Urinary bladder (tissue), 4 donors: ENCODE measurements around the gene EXOSC7. TPM values are rescaled to one million over a fixed set of nuclear protein-coding genes. Genes with fewer than 3 reads are reported as not detected.
"Not testable (repeated sequence)": the region's sequence is repeated elsewhere in the genome, so short reads cannot be mapped to it uniquely, and the experiment has no call there.

Source experiments
- DNase-seq: peaks from one replicate; pipeline ENCODE4 v3.0.0-alpha.2; 2015; ENCODE audit errors: extremely low spot score
- H3K27ac ChIP-seq: one replicate; pipeline ENCODE4 v1.5.1; 2013; ENCODE audit warnings: low read depth, mild to moderate bottlenecking, moderate library complexity
- H3K36me3 ChIP-seq: one replicate; pipeline ENCODE4 v1.6.1; 2013; ENCODE audit warnings: mild to moderate bottlenecking, moderate library complexity; ENCODE audit not compliant: insufficient read depth
- H3K4me1 ChIP-seq: one replicate; pipeline ENCODE4 v1.6.1; 2013; ENCODE audit warnings: mild to moderate bottlenecking, moderate library complexity; ENCODE audit not compliant: insufficient read depth
- H3K4me3 ChIP-seq: one replicate; pipeline ENCODE4 v1.5.1; 2013; ENCODE audit warnings: low read depth, low read length
- WGBS: extraction: QIAGEN DNeasy Blood & Tissue Kit; methylation state at CpG from one replicate; pipeline ENCODE4 v1.1.7; 2013; 5-methylcytosine and 5-hydroxymethylcytosine counted together
- polyA plus RNA-seq: library from polyadenylated mRNA; stranded (reverse); fragments of 200-250 nt; gene quantifications from one replicate; pipeline ENCODE4 v1.2.3, GENCODE V29; 2013
- small RNA-seq: library from RNA; depleted of rRNA; stranded (forward); fragments of <200 nt; gene quantifications from one replicate; pipeline ENCODE3, GENCODE V24; 2014
- total RNA-seq: library from RNA; depleted of rRNA; stranded (reverse); fragments of >200 nt; gene quantifications from one replicate; pipeline ENCODE4 v1.2.3, GENCODE V29; 2014
- donor health status: healthy with polysubstance abuse.
- donor health status: healthy.

EXOSC7 gene
- total and polyA plus RNA-seq, 2 donors: 32.5 to 33.4 TPM

DNA sequence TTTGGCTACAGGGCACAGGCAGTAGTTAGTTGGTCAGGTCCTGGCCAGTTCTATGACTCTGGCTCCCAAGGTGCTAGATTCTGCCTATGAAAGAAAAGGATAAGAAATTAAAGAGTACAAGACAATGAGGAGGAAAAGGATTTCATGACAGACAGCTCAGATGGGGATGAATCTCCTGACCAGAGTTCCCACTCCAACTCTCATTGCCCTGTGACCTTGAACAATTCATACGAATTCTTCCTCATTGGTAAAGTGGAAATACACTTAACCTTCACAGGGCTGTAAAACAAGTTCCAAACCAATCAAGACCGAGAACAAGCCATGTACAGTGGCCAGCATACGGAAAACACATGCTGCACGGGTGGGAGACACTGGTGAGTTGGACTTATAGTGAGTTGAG is 73.8 kb downstream of the EXOSC7 start:
- Histone ChIP-seq H3K27ac (no peak overlapping the region), H3K4me1 (no peaks in the 10 kb centered on the region), H3K4me3 (no peak overlapping the region), H3K36me3 (no peaks in the 10 kb centered on the region)
- DNase-seq: no peak
- WGBS: 90% methylated on average over 4 of the region's 4 CpGs

DNA sequence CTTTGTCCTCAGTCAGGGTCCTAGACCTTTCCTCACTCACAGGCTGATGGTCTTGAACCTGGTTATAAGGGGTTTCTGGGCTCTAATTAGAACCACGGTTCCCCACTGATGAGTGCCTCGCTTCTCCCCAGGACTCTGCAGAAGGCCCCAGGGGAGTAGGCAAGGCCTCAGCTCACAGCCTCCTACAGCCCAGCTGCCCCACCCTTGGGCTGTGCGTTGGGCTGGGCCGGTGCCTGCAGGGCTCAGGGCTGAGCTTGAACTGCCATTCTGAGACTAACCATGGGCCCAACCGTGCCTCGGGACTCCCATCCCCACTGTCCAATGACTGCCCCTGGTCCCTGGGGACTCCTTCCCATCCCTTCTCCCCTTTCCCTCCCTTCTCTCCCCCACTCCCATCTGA is 75.6 kb downstream of the EXOSC7 start:
- no peak for DNase-seq
- no peak overlapping the region for H3K4me3 ChIP-seq
- 86% methylated on average over 6 of the region's 6 CpGs for WGBS
- H3K36me3 ChIP-seq: no peaks in the 10 kb centered on the region
- H3K4me1 ChIP-seq: no peaks in the 10 kb centered on the region
- no peak overlapping the region for H3K27ac ChIP-seq

DNA sequence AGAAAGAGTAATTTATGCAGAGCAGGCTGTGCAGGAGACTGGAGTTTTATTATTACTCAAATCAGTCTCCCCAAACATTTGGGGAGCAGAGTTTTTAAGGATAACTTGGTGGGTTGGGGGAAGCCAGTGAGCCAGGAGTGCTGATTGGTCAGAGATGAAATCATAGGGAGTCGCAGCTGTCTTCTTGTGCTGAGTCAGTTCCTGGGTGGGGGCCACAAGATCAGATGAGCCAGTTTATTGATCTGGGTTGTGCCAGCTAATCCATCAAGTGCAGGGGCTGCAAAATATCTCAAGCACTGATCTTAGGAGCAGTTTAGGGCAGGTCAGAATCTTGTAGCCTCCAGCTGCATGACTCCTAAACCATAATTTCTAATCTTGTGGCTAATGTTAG is 77.8 kb downstream of the EXOSC7 start:
- WGBS: 73% methylated on average over 1 of the region's 1 CpG
- not testable (repeated sequence) for H3K4me1 ChIP-seq, H3K27ac ChIP-seq, DNase-seq, H3K36me3 ChIP-seq, H3K4me3 ChIP-seq

DNA sequence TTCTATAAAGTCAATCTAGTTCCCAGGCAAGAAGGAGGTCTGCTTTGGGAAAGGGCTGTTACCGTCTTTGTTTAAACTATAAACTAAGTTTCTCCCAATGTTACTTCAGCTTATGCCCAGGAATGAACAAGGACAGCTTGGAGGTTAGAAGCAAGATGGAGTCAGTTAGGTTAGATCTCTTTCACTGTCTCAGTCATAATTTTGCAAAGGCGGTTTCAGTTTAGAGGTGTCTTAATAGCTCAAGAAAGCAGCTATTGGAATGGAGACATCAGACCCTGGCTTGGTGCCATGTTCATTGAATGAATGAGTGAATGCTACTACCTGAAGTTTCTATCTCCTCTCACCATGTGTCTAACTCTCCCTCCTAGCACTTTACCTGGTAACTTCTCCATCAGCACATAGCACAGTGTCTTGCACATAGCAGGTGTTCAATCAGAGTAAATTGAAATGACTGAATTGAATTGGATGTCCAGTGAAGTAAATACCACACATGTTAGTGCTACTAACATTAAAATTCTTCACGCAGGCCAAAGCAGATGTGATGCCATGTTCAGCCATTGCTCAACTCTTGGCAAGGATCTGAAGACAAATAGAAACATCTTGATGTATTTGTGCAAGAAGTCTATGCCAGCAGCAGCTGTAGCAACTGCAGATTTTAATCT is 78.3 kb downstream of the EXOSC7 start:
- no peak for DNase-seq
- H3K27ac ChIP-seq: no peak overlapping the region
- 66% methylated on average over 3 of the region's 3 CpGs for WGBS
- H3K4me3 ChIP-seq: no peak overlapping the region
- no peaks in the 10 kb centered on the region for H3K36me3 ChIP-seq
- H3K4me1 ChIP-seq: no peaks in the 10 kb centered on the region

DNA sequence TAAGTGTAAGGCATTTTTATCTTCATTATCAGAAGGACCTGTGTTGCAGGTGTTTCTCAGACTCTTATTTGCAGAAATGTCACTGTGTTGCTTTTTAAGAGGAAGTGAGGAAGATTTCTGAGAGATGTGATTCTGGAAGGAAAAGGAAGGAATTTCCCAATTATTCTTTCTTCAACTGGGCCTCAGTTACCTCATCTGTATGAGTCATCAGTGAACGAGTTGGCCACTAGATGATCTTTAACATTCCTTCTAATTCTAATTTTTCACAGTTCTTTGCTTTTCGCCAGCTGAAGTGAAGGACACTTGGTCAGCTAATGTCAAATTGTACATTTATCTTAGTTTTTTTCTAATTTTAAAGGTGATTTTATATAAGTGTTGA is 79.0 kb downstream of the EXOSC7 start:
- WGBS: 61% methylated on average over 2 of the region's 2 CpGs
- no peaks in the 10 kb centered on the region for H3K4me1 ChIP-seq

DNA sequence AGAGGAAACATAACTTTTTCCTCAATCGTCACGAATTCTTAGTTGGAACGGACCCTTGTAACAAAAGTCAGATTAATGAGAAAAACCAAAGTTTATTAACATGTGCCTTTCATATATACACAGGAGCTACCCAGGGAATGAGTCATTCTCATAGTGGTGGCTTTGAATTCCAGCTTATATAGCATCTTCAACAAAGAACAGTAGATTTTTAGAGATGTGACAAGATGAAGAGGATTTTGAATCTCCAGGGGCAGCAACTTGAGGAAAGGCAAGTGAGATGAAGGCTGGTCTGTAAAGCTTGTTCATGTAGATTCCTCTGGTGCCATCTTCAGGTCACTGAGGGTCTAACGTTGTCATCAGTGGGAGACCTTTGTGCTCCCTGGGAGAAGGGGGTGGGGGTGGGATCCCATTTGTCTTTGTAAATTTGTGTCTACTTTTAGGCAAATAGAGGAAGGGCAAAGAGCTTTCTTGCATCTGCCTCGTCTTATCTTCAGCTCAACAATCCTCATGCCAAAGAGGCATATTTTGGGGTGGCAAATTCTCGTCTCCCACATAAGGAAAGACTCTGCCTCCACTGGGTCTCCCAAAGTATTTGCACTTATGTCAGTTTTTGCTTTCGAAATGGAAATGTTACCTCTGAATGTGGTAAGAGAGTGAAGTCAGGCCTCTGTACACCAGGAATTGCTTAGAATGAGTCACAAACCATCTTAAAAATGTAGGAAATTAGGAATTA is 79.5 kb downstream of the EXOSC7 start:
- no peak overlapping the region for H3K27ac ChIP-seq
- no peaks in the 10 kb centered on the region for H3K4me1 ChIP-seq
- no peaks in the 10 kb centered on the region for H3K36me3 ChIP-seq
- no peak for DNase-seq
- H3K4me3 ChIP-seq: no peak overlapping the region
- 73% methylated on average over 7 of the region's 7 CpGs for WGBS

More for the DNA sequence above, 79.0 kb downstream of the EXOSC7 start:
- H3K27ac ChIP-seq: no peak overlapping the region
- no peak for DNase-seq
- H3K36me3 ChIP-seq: no peaks in the 10 kb centered on the region
- H3K4me3 ChIP-seq: no peak overlapping the region

DNA sequence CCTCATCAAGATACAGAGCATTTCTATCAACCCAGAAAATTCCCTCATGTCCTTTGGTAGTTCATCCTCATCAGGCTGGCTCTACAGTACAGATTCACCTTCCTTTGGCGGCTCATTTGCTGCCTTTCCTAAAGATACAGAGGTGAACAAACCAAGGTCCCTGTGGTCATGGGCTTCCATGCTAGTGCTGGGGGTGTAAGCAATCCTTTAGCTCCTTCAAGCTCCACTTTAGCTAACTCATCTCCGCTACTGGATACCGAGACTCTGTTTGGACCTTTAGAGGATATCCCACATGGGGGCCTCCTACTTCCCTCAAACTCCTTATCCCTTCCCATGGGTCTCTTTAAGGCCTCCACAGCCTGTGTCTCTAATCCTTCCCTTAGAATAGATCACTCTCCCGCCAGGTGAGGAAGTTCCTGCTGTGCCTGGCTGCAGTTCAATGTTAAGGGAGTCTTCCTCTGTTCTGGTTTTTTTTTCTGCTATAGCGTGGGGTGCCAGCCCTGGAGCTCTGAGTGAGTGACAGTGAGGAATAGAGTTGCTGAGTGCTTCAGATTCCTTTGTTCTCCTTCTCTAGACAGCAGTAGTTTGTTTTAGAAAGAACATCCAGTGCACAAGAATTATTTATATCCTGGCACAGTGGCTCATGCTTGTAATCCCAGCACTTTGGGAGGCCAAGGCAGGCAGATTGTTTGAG is 80.7 kb downstream of the EXOSC7 start:
- Histone ChIP-seq H3K27ac (no peak overlapping the region), H3K36me3 (no peaks in the 10 kb centered on the region), H3K4me3 (no peak overlapping the region), H3K4me1 (no peaks in the 10 kb centered on the region)
- no peak for DNase-seq
- WGBS: 72% methylated on average over 5 of the region's 5 CpGs

DNA sequence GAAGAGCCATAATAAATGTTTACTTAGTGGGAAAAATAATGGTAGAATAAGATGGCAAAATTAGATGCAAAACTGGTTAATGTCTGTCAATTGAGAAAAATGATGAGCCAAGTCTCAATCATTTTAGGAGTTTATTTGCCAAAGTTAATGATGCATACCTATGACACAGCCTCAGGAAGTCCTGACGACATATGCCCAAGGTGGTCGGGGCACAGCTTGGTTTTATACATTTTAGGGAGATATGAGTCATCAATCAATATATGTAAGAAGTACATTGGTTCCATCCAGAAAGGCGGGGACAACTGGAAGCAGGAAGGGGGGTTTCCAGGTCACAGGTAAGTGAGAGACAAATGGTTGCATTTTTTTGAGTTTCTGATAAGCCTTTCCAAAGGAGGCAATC is 81.5 kb downstream of the EXOSC7 start:
- DNase-seq: no peak
- 87% methylated on average over 3 of the region's 3 CpGs for WGBS
- Histone ChIP-seq H3K36me3 (no peaks in the 10 kb centered on the region), H3K4me1 (no peaks in the 10 kb centered on the region), H3K4me3 (no peak overlapping the region), H3K27ac (no peak overlapping the region)

DNA sequence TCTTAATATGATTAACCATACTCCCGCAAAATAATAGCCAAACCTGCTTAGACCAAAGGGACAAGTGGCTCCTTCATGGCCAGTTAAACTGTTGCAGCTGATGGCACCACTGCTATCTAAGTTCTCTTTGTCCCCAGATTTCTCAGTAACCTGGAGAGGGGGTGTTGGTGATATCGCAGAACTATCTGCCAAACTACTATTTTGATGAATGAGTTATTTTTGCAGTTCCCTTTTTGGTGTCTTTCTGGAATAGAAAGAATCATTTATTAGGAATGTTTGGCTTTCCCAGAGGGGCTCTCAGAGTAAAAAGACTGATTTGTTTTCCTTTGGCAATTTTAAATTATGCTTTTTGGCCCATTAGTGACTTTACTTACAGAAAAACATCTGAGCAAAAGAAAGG is 83.1 kb downstream of the EXOSC7 start:
- Histone ChIP-seq H3K27ac (no peak overlapping the region), H3K4me1 (no peaks in the 10 kb centered on the region), H3K4me3 (no peak overlapping the region), H3K36me3 (no peaks in the 10 kb centered on the region)
- DNase-seq: no peak
- 89% methylated on average over 2 of the region's 2 CpGs for WGBS

DNA sequence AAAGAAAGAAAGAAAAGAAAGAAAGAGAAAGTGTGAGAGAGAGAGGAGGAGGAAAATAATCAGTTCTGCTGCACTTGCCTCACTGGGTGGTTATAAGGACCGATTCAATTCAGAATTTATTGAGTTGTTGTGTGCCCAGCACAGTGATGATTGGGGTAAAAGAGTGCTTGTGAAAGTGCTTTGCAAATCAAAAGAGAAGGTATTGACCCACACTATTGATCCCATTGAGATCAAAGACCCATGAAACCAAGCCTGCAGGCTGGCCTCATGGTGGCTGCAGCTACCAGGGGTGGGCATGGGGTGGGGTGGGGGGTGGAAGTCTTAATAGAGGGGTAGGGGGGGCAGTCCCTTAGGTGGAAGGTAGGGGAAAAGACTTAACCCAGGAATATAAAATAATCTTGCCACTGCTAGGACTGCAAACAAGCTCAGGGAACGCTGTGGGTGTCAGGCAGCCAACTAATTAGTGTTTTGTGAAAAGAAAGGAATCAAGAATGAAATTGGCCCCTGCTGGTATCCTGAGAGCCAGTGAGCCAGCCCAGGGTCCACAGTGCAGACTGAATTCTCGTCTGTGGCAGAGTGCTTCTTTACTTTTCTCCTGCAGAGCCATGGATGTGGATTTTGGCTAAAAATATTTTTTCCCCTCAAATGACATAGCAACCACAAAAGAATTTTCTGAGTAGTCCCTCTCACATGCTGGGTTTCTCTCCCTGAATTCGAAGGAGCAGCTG is 84.3 kb downstream of the EXOSC7 start:
- H3K4me1 ChIP-seq: no peaks in the 10 kb centered on the region
- DNase-seq: no peak

More for the DNA sequence above, 84.3 kb downstream of the EXOSC7 start:
- 73% methylated on average over 4 of the region's 4 CpGs for WGBS
- Histone ChIP-seq H3K4me3 (no peak overlapping the region), H3K36me3 (no peaks in the 10 kb centered on the region), H3K27ac (no peak overlapping the region)

Small RNAs within 50 kb of the gene (small RNA-seq; reads per million reads assigned to genes)
- gene RNU5B-3P: not detected

Other genes starting within 250 kb of the EXOSC7 start
- 14.3 TPM for gene ZNF501, start 246.6 kb upstream of the EXOSC7 start, total RNA-seq
- 4.1 TPM for gene ZNF501, start 246.6 kb upstream of the EXOSC7 start, polyA plus RNA-seq
- gene KIAA1143, start 214.6 kb upstream of the EXOSC7 start, total RNA-seq: 43.0 TPM
- 21.6 TPM for gene KIAA1143, start 214.6 kb upstream of the EXOSC7 start, polyA plus RNA-seq
- 16.1 TPM for gene KIF15, start 214.4 kb upstream of the EXOSC7 start, total RNA-seq
- gene KIF15, start 214.4 kb upstream of the EXOSC7 start, polyA plus RNA-seq: 0.53 TPM
- 7.9 TPM for gene TMEM42, start 114.3 kb upstream of the EXOSC7 start, total RNA-seq
- 20.8 TPM for gene TMEM42, start 114.3 kb upstream of the EXOSC7 start, polyA plus RNA-seq
- not detected for gene TGM4, start 101.6 kb upstream of the EXOSC7 start, total RNA-seq
- not detected for gene TGM4, start 101.6 kb upstream of the EXOSC7 start, polyA plus RNA-seq
- gene ZDHHC3, start 70 bp upstream of the EXOSC7 start, total RNA-seq: 56.1 TPM
- gene ZDHHC3, start 70 bp upstream of the EXOSC7 start, polyA plus RNA-seq: 44.7 TPM
- 89.4 TPM for gene CLEC3B, start 50.1 kb downstream of the EXOSC7 start, total RNA-seq
- 219 TPM for gene CLEC3B, start 50.1 kb downstream of the EXOSC7 start, polyA plus RNA-seq
- gene CDCP1, start 170.1 kb downstream of the EXOSC7 start, total RNA-seq: 2.9 TPM
- gene CDCP1, start 170.1 kb downstream of the EXOSC7 start, polyA plus RNA-seq: 2.0 TPM